NK-92 treated with Interleukin-12 subunit alpha and Interleukin-12 subunit beta, amount 100 ng/mL, for 24 hours (cell line): Measurements from ENCODE around the gene BTLA.
"Not testable (repeated sequence)": the region's sequence is repeated elsewhere in the genome, so short reads cannot be mapped to it uniquely, and the experiment has no call there.

Experiments
- DNase-seq: peaks from one replicate; lab custom pipeline; 2025; lab: John Stamatoyannopoulos, UW

The BTLA gene

DNA sequence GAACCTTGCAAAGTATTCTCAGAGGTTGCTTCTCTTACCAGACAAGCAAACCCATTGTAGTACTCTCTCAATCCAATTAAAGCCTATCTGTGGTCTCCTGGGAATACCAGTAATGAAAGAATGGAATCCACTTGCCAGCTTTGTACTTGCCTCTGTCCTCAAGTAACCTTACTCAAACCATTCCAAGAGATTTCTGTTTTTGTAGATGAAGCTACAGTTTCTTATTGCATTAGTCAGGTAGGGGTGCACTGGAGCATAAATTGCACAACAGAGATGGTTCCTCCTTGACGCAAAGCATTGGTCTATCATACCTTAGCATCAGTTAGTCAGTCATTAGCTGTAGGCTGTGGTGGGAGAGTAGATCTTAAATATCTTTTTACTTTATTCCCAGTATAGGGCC lies 52.9 kb downstream of the BTLA start:
- DNase-seq, result no peak

DNA sequence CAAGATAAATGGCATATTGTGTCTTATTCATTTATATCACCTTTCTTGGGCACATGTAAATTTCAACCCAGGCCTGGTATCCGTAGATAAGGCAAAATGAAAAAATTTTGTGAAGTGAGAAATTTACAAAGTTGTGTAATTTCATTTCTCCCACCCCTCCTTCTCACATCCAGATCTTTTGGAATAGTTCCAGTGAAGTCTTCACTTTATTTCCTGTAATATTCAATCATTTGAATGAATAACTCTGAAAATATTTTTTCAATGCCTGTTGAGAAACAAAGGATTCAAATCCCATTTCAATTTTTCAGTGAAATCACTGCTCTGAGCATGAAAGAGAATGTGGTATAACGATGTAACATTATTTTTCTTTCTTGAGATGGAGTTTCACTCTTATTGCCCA lies 53.4 kb downstream of the BTLA start:
- no peak for DNase-seq

- DNase-seq, result no peak
These were observed 61.9 kb downstream of the BTLA start for GRCh38 chr3:112437146-112438022.

DNA sequence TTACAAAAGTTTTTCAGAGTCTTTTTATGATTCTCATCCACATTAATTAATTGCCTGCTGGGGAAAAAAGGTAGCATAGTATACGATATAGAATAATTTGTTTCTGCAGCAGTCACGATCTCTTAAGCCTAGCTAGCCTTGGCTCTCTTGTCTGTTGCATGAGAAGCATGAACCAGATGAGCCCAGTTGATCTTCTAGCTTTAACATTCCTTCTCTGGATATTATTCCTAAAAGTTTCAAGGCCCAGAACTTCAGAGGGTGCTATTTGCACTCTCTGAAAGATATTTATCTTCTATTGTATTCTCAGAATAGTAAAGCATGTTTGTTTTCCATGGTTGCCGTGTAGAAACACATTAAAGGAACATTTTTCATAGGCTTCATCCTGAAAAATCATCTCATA lies 69.3 kb downstream of the BTLA start:
- DNase-seq, result no peak

DNA sequence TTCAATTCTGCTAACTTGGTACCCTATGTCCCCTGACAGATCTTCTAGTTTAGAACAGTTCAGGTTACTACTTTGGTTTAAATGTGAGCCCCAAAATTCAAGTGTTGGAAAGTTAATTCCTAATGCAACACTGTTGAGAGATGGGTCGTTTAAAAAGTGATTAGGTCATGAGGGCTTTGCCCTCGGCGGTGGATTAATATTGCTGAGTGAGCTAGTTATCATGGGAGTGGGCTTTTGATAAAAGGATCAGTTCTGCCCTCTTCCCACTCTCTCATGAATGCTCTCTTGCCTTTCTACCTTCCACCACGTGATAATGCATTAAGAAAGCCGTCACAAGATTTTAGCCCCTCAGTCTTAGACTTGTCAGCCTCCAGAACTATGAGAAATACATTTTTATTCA lies 72.1 kb downstream of the BTLA start:
- DNase-seq, result no peak

GRCh38 chr3:112425858-112426750 lies 73.2 kb downstream of the BTLA start:
- no peak for DNase-seq

DNA sequence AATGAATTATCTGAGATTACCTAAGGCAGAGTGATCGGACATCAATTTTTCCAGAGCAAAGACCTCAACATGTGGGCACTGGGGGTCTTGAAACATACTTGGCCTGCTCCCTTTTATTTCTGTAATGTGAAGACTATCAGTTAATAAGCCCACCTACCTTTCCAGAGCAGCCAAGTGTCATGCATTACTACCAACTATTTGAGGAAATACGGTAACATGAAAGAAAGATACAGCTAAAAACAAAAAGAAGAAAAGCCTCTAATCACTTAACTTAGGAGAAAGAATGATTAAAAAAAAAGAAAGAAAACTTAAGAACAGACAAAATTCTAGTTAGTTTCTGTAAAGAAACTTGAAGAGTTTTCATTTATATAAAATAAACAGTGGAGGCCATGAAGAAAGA lies 73.9 kb downstream of the BTLA start:
- DNase-seq, result no peak

DNA sequence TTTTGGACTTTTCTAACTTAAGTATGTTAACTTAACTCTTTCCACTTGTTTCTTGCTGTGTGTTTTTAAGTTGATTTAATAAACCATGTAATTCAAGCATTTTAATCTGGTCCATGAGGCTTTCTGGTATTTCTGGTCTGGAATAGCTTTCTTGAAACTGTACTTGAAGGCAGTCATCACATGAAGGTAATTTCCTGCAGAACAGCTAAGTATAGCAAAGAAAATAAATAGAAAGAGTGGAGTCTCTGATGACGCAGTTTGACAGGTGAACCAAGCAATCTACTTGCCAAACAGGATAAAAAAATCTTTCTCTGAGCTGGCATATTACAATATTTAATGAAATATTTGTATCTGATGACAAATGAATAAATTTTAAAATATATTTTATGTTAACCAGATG lies 74.9 kb downstream of the BTLA start:
- no peak for DNase-seq

- not testable (repeated sequence) for DNase-seq
These were observed 76.4 kb downstream of the BTLA start for GRCh38 chr3:112422921-112423320.

DNA sequence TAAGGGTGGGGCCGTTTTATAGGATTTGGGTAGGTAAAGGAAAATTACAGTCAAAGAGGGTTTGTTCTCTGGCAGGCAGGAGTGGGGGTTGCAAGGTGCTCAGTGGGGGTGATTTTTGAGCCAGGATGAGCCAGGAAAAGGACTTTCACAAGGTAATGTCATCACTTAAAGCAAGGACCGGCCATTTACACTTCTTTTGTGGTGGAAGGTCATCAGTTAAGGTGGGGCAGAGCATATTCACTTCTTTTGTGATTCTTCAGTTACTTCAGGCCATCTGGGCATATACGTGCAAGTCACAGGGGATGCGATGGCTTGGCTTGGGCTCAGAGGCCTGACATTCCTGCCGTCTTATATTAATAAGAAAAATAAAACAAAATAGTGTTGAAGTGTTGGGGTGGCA lies 80.7 kb downstream of the BTLA start:
- DNase-seq, result not testable (repeated sequence)

- no peak for DNase-seq
These were observed 81.5 kb downstream of the BTLA start for GRCh38 chr3:112417696-112418318.

GRCh38 chr3:112416391-112417212 lies 82.7 kb downstream of the BTLA start:
- no peak for DNase-seq

DNA sequence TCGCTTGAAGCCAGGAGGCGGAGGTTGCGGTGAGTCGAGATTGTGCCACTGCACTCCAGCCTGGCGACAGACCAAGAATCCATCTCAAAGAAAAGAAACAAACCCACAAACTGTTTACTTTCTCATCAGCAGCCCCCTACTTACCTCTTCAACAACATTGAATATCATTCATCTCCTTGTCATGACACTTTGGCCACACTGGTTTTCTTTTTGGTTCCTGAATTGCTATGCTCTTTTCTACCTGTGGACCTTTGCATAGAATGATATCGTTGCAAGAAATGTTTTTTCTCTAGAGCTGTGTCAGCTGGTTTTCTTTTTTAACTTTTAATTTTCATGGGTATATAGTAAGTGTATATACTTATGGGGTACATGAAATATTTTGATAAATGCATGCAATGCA lies 83.9 kb downstream of the BTLA start:
- DNase-seq, result no peak
